NCI-H1105 (cell line): Measurements from ENCODE around the gene ZBTB4.

ENCODE experiments used
- DNase-seq: peaks from one replicate; lab custom pipeline; 2025; lab: John Stamatoyannopoulos, UW

ZBTB4 gene

GRCh38 chr17:7419819-7420610 lies 59.4 kb downstream of the ZBTB4 start, which contains the start of gene SPEM1:
TSS of gene SPEM1 (plus strand) at chr17:7420324. CDS start at chr17:7420385, 61 bp downstream.
- no peak for DNase-seq

GRCh38 chr17:7418472-7419152 lies 60.8 kb downstream of the ZBTB4 start:
- DNase-seq, result no peak

GRCh38 chr17:7417056-7417655 lies 62.3 kb downstream of the ZBTB4 start:
- DNase-seq, result no peak

GRCh38 chr17:7416323-7416722 lies 63.1 kb downstream of the ZBTB4 start:
- no peak for DNase-seq

DNA sequence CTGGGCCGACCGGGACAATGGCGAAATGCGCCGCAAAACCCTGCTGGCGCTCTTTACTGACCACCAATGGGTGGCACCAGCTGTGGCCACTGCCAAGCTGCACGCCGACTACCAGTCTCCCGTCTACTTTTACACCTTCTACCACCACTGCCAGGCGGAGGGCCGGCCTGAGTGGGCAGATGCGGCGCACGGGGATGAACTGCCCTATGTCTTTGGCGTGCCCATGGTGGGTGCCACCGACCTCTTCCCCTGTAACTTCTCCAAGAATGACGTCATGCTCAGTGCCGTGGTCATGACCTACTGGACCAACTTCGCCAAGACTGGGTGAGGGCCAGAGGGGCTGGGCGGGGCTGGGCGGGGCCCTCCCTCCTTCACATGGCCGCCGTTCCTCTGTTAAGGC lies 63.6 kb downstream of the ZBTB4 start:
- no peak for DNase-seq

DNA sequence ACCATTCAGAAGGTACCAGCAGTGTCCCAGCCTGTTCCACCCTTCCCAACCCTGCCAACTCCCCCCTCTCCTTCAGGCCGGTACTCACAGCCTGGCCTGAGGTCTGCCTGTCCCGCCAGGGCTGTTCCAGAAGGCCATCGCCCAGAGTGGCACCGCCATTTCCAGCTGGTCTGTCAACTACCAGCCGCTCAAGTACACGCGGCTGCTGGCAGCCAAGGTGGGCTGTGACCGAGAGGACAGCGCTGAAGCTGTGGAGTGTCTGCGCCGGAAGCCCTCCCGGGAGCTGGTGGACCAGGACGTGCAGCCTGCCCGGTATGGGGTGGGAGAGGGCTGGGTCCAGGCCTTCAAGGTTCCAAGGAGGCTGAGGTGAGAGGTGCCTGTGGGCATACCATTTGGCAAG lies 64.6 kb downstream of the ZBTB4 start:
- DNase-seq, result no peak

DNA sequence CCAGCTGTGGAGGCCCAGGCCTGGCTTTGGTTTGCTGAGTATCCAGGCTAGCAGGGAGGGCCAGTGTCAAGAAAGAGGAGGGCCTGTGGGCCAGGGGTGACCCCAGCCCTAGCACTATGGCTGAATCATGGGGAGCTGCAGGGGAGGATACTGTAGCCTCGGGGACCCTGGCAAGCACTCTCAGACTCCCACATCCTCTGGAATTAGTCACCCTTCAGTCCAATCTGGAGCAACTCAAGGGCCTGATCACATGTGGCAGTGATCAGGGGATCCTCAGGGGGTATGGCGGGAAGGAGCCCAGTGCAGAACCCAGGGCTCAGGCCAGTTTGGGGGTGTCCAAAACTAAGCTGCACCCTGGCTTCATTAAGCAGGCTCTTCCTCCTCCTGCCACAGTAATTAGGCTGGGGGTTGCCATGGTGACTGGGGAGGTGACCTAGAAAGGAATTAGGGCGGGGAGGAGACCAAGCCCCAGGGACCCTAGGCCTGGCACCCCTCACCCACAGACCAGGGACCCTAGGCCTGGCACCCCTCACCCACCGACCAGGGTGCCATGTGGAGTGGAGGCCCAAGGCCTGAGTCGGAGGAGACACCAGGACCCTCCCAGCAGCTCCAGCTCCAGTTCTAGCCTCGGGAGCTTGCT lies 66.0 kb downstream of the ZBTB4 start:
- DNase-seq, result no peak

GRCh38 chr17:7411427-7411750 lies 68.0 kb downstream of the ZBTB4 start:
- DNase-seq, result no peak

DNA sequence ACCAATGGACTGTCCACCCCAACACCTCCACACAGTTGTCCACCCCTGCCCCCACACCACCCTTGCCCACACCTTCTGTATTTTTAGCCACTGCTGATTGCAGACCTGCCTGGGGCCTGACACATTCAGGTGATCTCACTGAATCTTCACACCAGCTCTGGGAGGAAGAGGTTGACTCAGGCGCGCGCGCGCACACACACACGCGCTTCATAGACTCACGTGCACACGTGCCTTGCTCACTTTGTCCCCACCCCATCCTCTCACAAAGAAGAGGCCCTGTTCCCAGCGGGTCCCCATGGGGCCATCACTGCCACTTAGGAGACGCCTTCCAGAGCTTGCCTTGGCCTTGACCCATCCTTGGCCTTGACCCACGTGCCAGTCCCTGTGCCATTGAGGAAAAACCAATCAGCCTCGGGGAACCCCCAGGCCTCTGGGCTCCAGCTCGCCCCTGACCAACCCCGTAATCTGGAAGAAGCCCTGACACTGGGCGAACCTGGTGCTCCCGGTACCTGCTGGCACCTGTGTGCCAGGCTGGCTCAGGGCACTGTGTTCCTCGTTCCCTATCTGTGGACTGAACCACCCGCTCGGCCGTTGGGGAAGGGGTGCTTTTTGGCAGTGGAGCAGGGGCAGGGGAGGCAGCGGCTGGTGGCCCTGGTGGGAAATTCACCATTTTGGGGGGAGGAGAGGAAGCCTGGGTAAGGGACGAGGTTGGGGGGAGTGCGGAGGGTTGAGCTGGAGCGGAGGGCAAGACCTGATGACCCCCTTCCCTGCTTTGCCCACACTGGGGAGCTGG lies 68.6 kb downstream of the ZBTB4 start:
- no peak for DNase-seq

DNA sequence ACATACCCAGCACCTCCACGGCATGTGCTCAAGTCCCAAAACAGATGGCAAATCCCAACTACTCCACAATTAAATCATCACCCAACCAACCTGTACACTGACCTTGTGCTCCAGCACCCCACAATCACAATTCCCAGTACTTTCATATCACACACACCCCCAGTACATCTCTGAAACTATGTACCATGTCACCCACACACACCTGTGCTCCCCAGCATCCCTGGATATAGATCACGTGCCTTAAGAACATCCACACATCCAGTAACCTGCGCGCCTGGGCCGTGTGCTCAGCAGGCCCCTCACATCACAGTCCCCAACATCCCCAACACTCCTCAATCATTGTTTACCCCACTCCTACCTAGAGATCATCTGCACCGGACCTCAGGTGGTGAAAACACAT lies 69.7 kb downstream of the ZBTB4 start:
- no peak for DNase-seq
